RPMI7951 (cell line): ENCODE measurements around the gene SPA17. TPM values are rescaled to one million over a fixed set of nuclear protein-coding genes. Genes with fewer than 3 reads are reported as not detected.

Experiments
- DNase-seq: peaks from one replicate; pipeline ENCODE4 v3.0.0-alpha.2; 2012; ENCODE audit warnings: low read depth
- total RNA-seq: library from RNA; depleted of rRNA; stranded (reverse); fragments of >200 nt; shearing (Covaris generic); gene quantifications from 2 replicates; pipeline ENCODE4 v1.2.3, GENCODE V29; 2014

The SPA17 gene
- total RNA-seq, 1 experiment from 2014 or later: 27.3 TPM

- DNase-seq: no peak
Measured at GRCh38 chr11:124662106-124662505, 11.6 kb upstream of the SPA17 start.

GRCh38 chr11:124663861-124664260 is 9.8 kb upstream of the SPA17 start:
- DNase-seq: no peak

- no peak for DNase-seq
Measured at GRCh38 chr11:124667601-124668000, 6.1 kb upstream of the SPA17 start.

GRCh38 chr11:124669193-124669592 is 4.5 kb upstream of the SPA17 start:
- DNase-seq: peak; percentile 53

GRCh38 chr11:124670732-124671131 is 3.0 kb upstream of the SPA17 start:
- DNase-seq: peak; percentile 5

- no peak for DNase-seq
Measured at GRCh38 chr11:124672536-124673215, 1.0 kb upstream of the SPA17 start.

GRCh38 chr11:124674168-124674517 is 439 bp downstream of the SPA17 start:
- DNase-seq: no peak

GRCh38 chr11:124674571-124674970 is 867 bp downstream of the SPA17 start:
- no peak for DNase-seq

- DNase-seq: peak; percentile 24
Measured at GRCh38 chr11:124676386-124676785, 2.7 kb downstream of the SPA17 start.

- DNase-seq: no peak
Measured at GRCh38 chr11:124678416-124678815, 4.7 kb downstream of the SPA17 start.

GRCh38 chr11:124681421-124681820 is 7.7 kb downstream of the SPA17 start:
- DNase-seq: no peak

- no peak for DNase-seq
Measured at GRCh38 chr11:124682443-124682842, 8.7 kb downstream of the SPA17 start.

GRCh38 chr11:124693142-124693541 is 19.4 kb downstream of the SPA17 start:
- DNase-seq: no peak

GRCh38 chr11:124699547-124699946 is 25.8 kb downstream of the SPA17 start:
- DNase-seq: no peak

GRCh38 chr11:124700028-124700427 is 26.3 kb downstream of the SPA17 start:
- no peak for DNase-seq

GRCh38 chr11:124707829-124708228 is 34.1 kb downstream of the SPA17 start:
- no peak for DNase-seq

GRCh38 chr11:124712392-124712791 is 38.7 kb downstream of the SPA17 start:
- no peak for DNase-seq

GRCh38 chr11:124716591-124716990 is 42.9 kb downstream of the SPA17 start:
- peak; percentile 37 for DNase-seq

GRCh38 chr11:124717421-124717785 is 43.7 kb downstream of the SPA17 start:
- DNase-seq: peak; percentile 35

- DNase-seq: peak; percentile 48
Measured at GRCh38 chr11:124717786-124718651, 44.3 kb downstream of the SPA17 start.

- DNase-seq: no peak
Measured at GRCh38 chr11:124718801-124719200, 45.1 kb downstream of the SPA17 start.

GRCh38 chr11:124719534-124719933 is 45.8 kb downstream of the SPA17 start:
- DNase-seq: no peak

GRCh38 chr11:124722176-124722575 is 48.5 kb downstream of the SPA17 start:
- no peak for DNase-seq
